Ramos (cell line): ENCODE measurements around the gene CMSS1.
"Not testable (repeated sequence)": the region's sequence is repeated elsewhere in the genome, so short reads cannot be mapped to it uniquely, and the experiment has no call there.

Experiments
- in situ Hi-C: fragments of 300-500 bp; cut with MboI; formaldehyde crosslinking; loops from one replicate; pipeline ENCODE4 v1.14.3; 2022; ENCODE audit warnings: low sequenced_read_pairs; ENCODE audit not compliant: unreplicated experiment

CMSS1 gene

DNA sequence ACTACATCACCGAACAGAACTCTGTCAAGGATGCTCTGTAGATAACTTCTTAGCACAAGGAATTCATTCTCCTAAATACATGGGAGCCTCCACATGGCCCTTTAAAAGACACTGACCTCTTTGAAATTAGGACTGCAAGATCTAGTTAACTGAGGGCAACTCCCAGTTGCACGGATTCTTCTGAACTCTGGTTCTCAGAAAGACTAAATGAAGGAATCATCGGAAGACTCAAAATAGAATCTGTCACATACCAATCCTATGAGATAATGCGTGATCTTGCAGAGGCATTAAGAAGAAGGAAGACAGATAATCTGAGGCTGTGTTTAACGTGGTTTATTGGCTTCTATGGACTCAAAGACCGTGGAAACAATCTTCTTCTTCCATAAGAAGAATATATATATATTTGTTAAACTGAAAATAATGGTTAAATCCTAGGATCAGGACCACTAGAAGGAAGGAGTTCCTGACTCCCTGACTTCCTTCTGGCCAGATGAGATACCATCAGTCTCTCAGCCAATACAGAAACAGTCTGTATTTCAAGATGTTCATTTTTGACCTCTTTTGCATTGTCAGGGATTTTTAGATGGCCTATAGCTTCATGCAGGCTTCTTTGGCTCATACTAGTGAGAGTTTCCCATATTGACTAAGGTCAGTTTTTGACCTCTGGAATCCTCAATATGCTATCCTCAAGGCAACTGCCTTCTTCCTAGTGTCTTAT is 409.2 kb downstream of the CMSS1 start:
- in situ Hi-C loops: no loop called here

- in situ Hi-C loops: no loop called here
These were observed 409.9 kb downstream of the CMSS1 start for GRCh38 chr3:100227511-100227921.

GRCh38 chr3:100228247-100228646 is 410.6 kb downstream of the CMSS1 start:
- in situ Hi-C loops: no loop called here

GRCh38 chr3:100229188-100229587 is 411.5 kb downstream of the CMSS1 start:
- in situ Hi-C loops: not testable (repeated sequence)

DNA sequence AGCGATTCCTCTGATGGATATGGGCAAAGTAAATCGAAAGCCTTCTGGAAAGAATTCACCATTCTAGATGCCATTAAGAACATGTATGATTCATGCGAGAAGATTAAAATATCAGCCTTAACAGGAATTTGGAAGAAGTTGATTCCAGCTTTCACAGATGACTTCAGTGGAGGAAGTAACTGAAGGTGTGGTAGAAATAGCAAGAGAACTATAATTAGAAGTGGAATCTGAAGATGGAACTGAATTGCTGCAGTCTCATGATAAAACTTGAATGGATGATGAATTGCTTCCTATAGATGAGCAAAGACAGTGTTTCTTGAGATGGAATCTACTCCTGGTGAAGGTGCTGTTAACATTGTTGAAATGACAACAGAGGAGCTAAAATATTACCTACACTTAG is 413.0 kb downstream of the CMSS1 start:
- in situ Hi-C loops: no loop called here
